B cell (primary cell): ENCODE results near the gene C12orf57. TPM values are rescaled to one million over a fixed set of nuclear protein-coding genes. Genes with fewer than 3 reads are reported as not detected.

ENCODE experiments used
- ATAC-seq: fragments of 200-7000 bp; cut with Tn5 transposase; one replicate; pipeline ENCODE4 v1.10.0; 2021; ENCODE audit warnings: low read depth, mild to moderate bottlenecking, moderate number of reproducible peaks, moderate library complexity
- CTCF ChIA-PET: fragments of 350-600 bp; sonication (Branson Sonifier 250); formaldehyde crosslinking; loops from one replicate; lab custom pipeline; 2021; ENCODE audit warnings: antibody characterized with exemption, inconsistent platforms; lab: Charles Lee
- POLR2A ChIA-PET: fragments of 350-600 bp; sonication (Branson Sonifier 250); formaldehyde crosslinking; loops from one replicate; lab custom pipeline; 2021; ENCODE audit warnings: antibody characterized with exemption; lab: Charles Lee
- DNase-seq: peaks from one replicate; pipeline ENCODE4 v3.0.0; 2013
- H2AFZ ChIP-seq: 2 replicates; pipeline ENCODE4 v1.6.1; 2012; ENCODE audit warnings: mild to moderate bottlenecking, low read depth, low read length; ENCODE audit not compliant: insufficient read depth, poor library complexity, severe bottlenecking
- H3K27ac ChIP-seq, 2 donors: 1 replicate in 1 of 2; 2 replicates in 1 of 2; pipeline ENCODE4 v1.5.1; 2012 to 2013; ENCODE audit warnings: low read length in 2 of 2, mild to moderate bottlenecking in 2 of 2, moderate library complexity in 1 of 2
- H3K27me3 ChIP-seq, 4 experiments: fragments of 200-600 bp in 1 of 4; sonication (generic) in 1 of 4; replicated peaks in 1 of 4; 1 replicate in 2 of 4; 2 replicates in 2 of 4; pipeline versions ENCODE4 v1.6.1 to v1.7.0; 2013 to 2016; ENCODE audit warnings: low read length in 3 of 4, mild to moderate bottlenecking in 2 of 4, mixed read lengths in 1 of 4, moderate library complexity in 1 of 4; ENCODE audit not compliant: insufficient read depth in 4 of 4, control insufficient read depth in 3 of 4; ENCODE audit errors: control extremely low read depth in 1 of 4
- H3K36me3 ChIP-seq, 2 experiments: replicated peaks in 1 of 2; 1 replicate in 1 of 2; 2 replicates in 1 of 2; pipeline versions ENCODE4 v1.6.1 to v1.7.1; 2013; ENCODE audit warnings: low read length in 1 of 2; ENCODE audit not compliant: insufficient read depth in 2 of 2, control insufficient read depth in 1 of 2; ENCODE audit errors: control extremely low read depth in 1 of 2, extremely low read depth in 1 of 2
- H3K4me1 ChIP-seq, 2 donors: fragments of 200-600 bp in 1 of 2; sonication (generic) in 1 of 2; 1 replicate in 1 of 2; 2 replicates in 1 of 2; pipeline versions ENCODE4 v1.5.1 to v1.6.1; 2013 to 2017; ENCODE audit warnings: low read length in 2 of 2; ENCODE audit not compliant: control insufficient read depth in 2 of 2, insufficient read depth in 2 of 2
- H3K4me2 ChIP-seq: replicated peaks from 2 replicates; pipeline ENCODE3; 2012; ENCODE audit warnings: mild to moderate bottlenecking, low read depth, low read length; ENCODE audit not compliant: poor library complexity, severe bottlenecking
- H3K4me3 ChIP-seq, 5 experiments: fragments of 200-600 bp in 1 of 5; sonication (generic) in 1 of 5; 1 replicate in 3 of 5; 2 replicates in 2 of 5; pipeline versions ENCODE4 v1.5.1 to v1.7.0; 2011 to 2016; ENCODE audit warnings: low read length in 4 of 5, mild to moderate bottlenecking in 4 of 5, low read depth in 2 of 5, control low read depth in 1 of 5, moderate library complexity in 1 of 5; ENCODE audit not compliant: insufficient read depth in 1 of 5; ENCODE audit errors: control extremely low read depth in 1 of 5, extremely low read depth in 1 of 5
- H3K79me2 ChIP-seq: fragments of 200-600 bp; sonication (generic); one replicate; pipeline ENCODE4 v1.6.0; 2016; ENCODE audit warnings: low read length; ENCODE audit not compliant: control insufficient read depth, insufficient read depth
- H3K9ac ChIP-seq: fragments of 200-600 bp; sonication (generic); 2 replicates; pipeline ENCODE4 v1.6.1; 2017; ENCODE audit warnings: mild to moderate bottlenecking, low read length, moderate library complexity
- H3K9me3 ChIP-seq, 3 donors: one replicate each; pipeline versions ENCODE4 v1.6.1 to v1.7.1; 2013; ENCODE audit warnings: low read length in 2 of 3; ENCODE audit not compliant: control insufficient read depth in 2 of 3, insufficient read depth in 1 of 3; ENCODE audit errors: control extremely low read depth in 1 of 3
- H4K20me1 ChIP-seq: 2 replicates; pipeline ENCODE4 v1.6.0; 2012; ENCODE audit warnings: mild to moderate bottlenecking, low read length; ENCODE audit not compliant: insufficient read depth, control insufficient read depth, poor library complexity, severe bottlenecking
- H3K27ac Mint-ChIP-seq: one replicate; pipeline ENCODE4 v1.8.0; 2021; ENCODE audit warnings: mixed read lengths
- H3K27me3 Mint-ChIP-seq: one replicate; pipeline ENCODE4 v1.8.0; 2021; ENCODE audit warnings: mixed read lengths
- H3K4me1 Mint-ChIP-seq: one replicate; pipeline ENCODE4 v1.8.0; 2021; ENCODE audit warnings: mixed read lengths
- H3K4me3 Mint-ChIP-seq: one replicate; pipeline ENCODE4 v1.8.0; 2021; ENCODE audit warnings: mixed read lengths
- H3K9me3 Mint-ChIP-seq: one replicate; pipeline ENCODE4 v1.8.0; 2022; ENCODE audit warnings: mixed read lengths; ENCODE audit not compliant: insufficient read depth
- CTCF ChIP-seq: fragments of 200-600 bp; IDR thresholded peaks from one replicate; pipeline ENCODE4 v1.8.0; 2022; ENCODE audit warnings: antibody characterized with exemption, mild to moderate bottlenecking
- EZH2 ChIP-seq: IDR thresholded peaks from 2 replicates; pipeline ENCODE4 v1.6.1; 2012; ENCODE audit warnings: borderline replicate concordance, low read depth, mild to moderate bottlenecking, moderate library complexity, low read length; ENCODE audit not compliant: insufficient read depth, poor library complexity, severe bottlenecking
- WGBS: methylation state at CpG from one replicate; pipeline ENCODE4 v1.1.5; 2013; ENCODE audit warnings: missing lambda C conversion rate; ENCODE audit not compliant: insufficient coverage; 5-methylcytosine and 5-hydroxymethylcytosine counted together
- intact Hi-C: fragments of 100-400 bp; cut with micrococcal nuclease; formaldehyde crosslinking; loops from one replicate; pipeline ENCODE4 v1.10.0; 2022
- polyA plus RNA-seq: library from polyadenylated mRNA; depleted of rRNA; stranded (reverse); fragments of >200 nt; gene quantifications from 2 replicates; pipeline ENCODE4 v1.2.3, GENCODE V29; 2012
- total RNA-seq, 2 donors: library from RNA; stranded (reverse); fragments of 120-200 nt in 1 of 2; gene quantifications; 1 replicate in 1 of 2; 2 replicates in 1 of 2; pipeline versions ENCODE4 v1.2.3 to v1.2.4, GENCODE V29; 2013 to 2022

C12orf57 gene
- total and polyA plus RNA-seq, 2 donors (not counting 1 experiment from before 2014, with no cell fraction given) = 90.9 to 460 TPM

- Histone ChIP-seq H3K27me3 (no peaks in the 10 kb centered on the region), H3K27ac (peak overlapping the region; percentile 88 to 91), H3K4me3 (peak overlapping the region; percentile 28 to 94 (median 80)), H4K20me1 (no peaks in the 10 kb centered on the region), H2AFZ (peak overlapping the region; percentile 79), H3K4me2 (peak overlapping the region; percentile 97), H3K9me3 (no peaks in the 10 kb centered on the region), H3K9ac (peak overlapping the region; percentile 75), H3K36me3 (peaks cover 0 to 20% of the 10 kb centered on the region in 2 experiments), H3K4me1 (peaks cover 18 to 31% of the 10 kb centered on the region in 2 donors), H3K79me2 (peaks cover 20% of the 10 kb centered on the region)
- ChIA-PET CTCF (interaction anchor here (0.6 to 16.6 kb wide), 18 partner anchors 9 to 274 kb away, joined by 3 to 944 read pairs (median 8); partner anchors contain the start of genes ENO2, LRRC23, MLF2 and PTPN6), POLR2A (interaction anchor here (0.6 to 18.5 kb wide), 12 partner anchors 10 to 185 kb away, joined by 3 to 662 read pairs (median 5); partner anchors contain the start of genes ATN1, LPCAT3, LRRC23 and MLF2)
- Mint-ChIP-seq H3K4me1 (peaks cover 37% of the 10 kb centered on the region), H3K27me3 (no peaks in the 10 kb centered on the region), H3K9me3 (no peaks in the 10 kb centered on the region), H3K4me3 (peak overlapping the region; percentile 87), H3K27ac (peak overlapping the region; percentile 97)
- DNase-seq = peak; percentile 98
- ATAC-seq = peak; percentile 91
- intact Hi-C loops = loop anchor here (1.0 to 5.0 kb wide), 7 partner anchors 8 to 85 kb away; partner anchors contain the start of genes CDCA3, EMG1, LPCAT3 and PHB2
- TF ChIP-seq EZH2 (no peak), CTCF (peak; percentile 92)
- under 1% methylated on average over 77 of the region's 80 CpGs for WGBS
These were observed 6.1 kb upstream of the C12orf57 start for GRCh38 chr12:6937481-6938352.
